Transverse colon (tissue), 4 donors: Measurements from ENCODE around the gene ZNF438. TPM values are rescaled to one million over a fixed set of nuclear protein-coding genes. Genes with fewer than 3 reads are reported as not detected.
"Not testable (repeated sequence)": the region's sequence is repeated elsewhere in the genome, so short reads cannot be mapped to it uniquely, and the experiment has no call there.

Experiments
- DNase-seq: peaks from one replicate; pipeline ENCODE4 v3.0.0-alpha.2; 2019
- H3K27ac ChIP-seq, 4 donors: fragments of 200-600 bp; sonication (generic); 2 replicates each; pipeline ENCODE4 v1.5.1; 2016 to 2018; ENCODE audit warnings: inconsistent platforms in 4 of 4
- H3K27me3 ChIP-seq: fragments of 200-600 bp; sonication (generic); 2 replicates; pipeline ENCODE4 v1.5.1; 2017; ENCODE audit warnings: inconsistent platforms
- H3K36me3 ChIP-seq, 4 donors: fragments of 200-600 bp; sonication (generic); 2 replicates each; pipeline ENCODE4 v1.5.1; 2017 to 2019; ENCODE audit warnings: inconsistent platforms in 4 of 4
- H3K4me1 ChIP-seq, 4 donors: fragments of 200-600 bp; sonication (generic); 2 replicates each; pipeline ENCODE4 v1.5.1; 2017 to 2020; ENCODE audit warnings: inconsistent platforms in 4 of 4
- H3K4me3 ChIP-seq, 4 donors: fragments of 200-600 bp; sonication (generic); 1 replicate in 1 of 4; 2 replicates in 3 of 4; pipeline versions ENCODE4 v1.5.1 to v1.6.1; 2017 to 2019; ENCODE audit warnings: inconsistent platforms in 4 of 4
- H3K9me3 ChIP-seq, 2 donors: fragments of 200-600 bp; sonication (generic); 2 replicates each; pipeline ENCODE4 v1.5.1; 2017 to 2019; ENCODE audit warnings: inconsistent platforms in 2 of 2
- EP300 ChIP-seq: sonication (generic); formaldehyde crosslinking; IDR thresholded peaks from one replicate; pipeline ENCODE4 v1.6.1; 2017; ENCODE audit warnings: antibody characterized with exemption, low read depth
- POLR2A ChIP-seq: fragments of 450-650 bp; IDR thresholded peaks from one replicate; pipeline ENCODE4 v1.6.1; 2016; ENCODE audit warnings: antibody characterized with exemption, mild to moderate bottlenecking, moderate library complexity
- POLR2AphosphoS5 ChIP-seq, 3 donors: sonication (generic); formaldehyde crosslinking; IDR thresholded peaks; one replicate each; pipeline ENCODE4 v1.6.1; 2016; ENCODE audit warnings: antibody characterized with exemption in 3 of 3
- WGBS, 2 donors: methylation state at CpG; one replicate each; pipeline ENCODE4 v1.1.5; 2018; ENCODE audit warnings: low coverage in 1 of 2; 5-methylcytosine and 5-hydroxymethylcytosine counted together
- in situ Hi-C, 4 donors: fragments of 200-750 bp; cut with MboI; loops; one replicate each; pipeline versions ENCODE4 v1.15.0 to v1.15.1; 2017; ENCODE audit warnings: low sequenced_read_pairs in 3 of 4, low pct_ligation_motif_present in 1 of 4, low pct_unique_long_range_greater_than_20kb in 1 of 4
- intact Hi-C: fragments of 100-400 bp; cut with DNase I; formaldehyde crosslinking; loops from one replicate; pipeline ENCODE4 v1.15.1; 2023; ENCODE audit warnings: low total_unique reads
- total RNA-seq, 4 donors: library from RNA; depleted of rRNA; stranded (reverse); fragments of >200 nt; gene quantifications; one replicate each; pipeline ENCODE4 v1.1.0, GENCODE V29; 2016
- TF ChIP-seq, protein P1 (sequence below), 5 experiments: fragments of 200-600 bp in 3 of 5; fragments of 450-650 bp in 2 of 5; sonication (generic) in 3 of 5; IDR thresholded peaks; 1 replicate in 2 of 5; 2 replicates in 3 of 5; pipeline ENCODE4 v1.5.1; 2016 to 2017; ENCODE audit warnings: antibody characterized with exemption in 5 of 5, inconsistent platforms in 3 of 5, mild to moderate bottlenecking in 2 of 5, moderate library complexity in 1 of 5

The ZNF438 gene
- total RNA-seq, 4 donors from 2014 or later = 4.4 to 7.4 (median 6.4) TPM

DNA sequence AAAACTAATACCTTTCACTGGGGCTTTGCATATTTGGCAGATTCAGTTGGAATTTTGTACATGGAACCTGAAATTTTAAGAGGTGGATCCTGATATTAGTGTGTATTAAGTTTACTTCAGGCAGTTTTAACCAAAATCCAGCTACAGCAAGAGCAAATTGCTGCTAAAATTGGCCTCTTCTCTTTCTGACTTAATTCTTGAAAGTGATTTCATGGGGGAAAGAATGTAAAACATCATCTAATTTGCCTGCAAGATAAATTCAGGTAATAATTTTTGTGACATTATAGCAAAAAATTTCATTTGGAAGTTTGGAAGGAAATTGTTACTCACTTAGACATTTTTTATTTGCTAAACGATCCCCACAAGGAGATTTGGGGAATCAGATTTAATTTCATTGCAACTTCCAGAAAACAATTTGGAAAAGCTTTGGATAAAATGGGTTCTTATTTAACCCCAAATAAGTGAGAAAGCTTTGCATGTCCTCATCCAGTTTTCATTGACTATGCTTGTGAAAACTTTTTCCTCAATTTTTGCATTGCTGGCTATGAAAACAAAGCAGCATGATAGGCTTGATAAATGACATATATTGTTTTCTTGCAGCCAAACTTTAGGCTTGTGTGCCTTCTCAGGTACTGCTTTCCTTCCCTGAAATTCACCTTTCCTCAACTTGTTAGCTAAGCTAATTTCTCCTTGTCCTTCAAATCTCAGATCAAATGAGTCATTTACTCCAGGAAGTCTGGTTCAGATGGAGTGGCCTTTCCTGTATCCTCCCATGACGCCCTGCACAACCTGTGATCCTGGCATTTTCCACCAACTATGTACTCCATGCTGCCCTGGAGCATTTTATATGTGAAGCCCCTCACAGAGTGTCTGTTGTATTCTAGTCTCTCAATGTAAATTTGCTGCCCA is 27.4 kb upstream of the ZNF438 start:
- TF ChIP-seq POLR2A = no peak
- no peak for TF ChIP-seq EP300
- TF ChIP-seq, protein P1, sequence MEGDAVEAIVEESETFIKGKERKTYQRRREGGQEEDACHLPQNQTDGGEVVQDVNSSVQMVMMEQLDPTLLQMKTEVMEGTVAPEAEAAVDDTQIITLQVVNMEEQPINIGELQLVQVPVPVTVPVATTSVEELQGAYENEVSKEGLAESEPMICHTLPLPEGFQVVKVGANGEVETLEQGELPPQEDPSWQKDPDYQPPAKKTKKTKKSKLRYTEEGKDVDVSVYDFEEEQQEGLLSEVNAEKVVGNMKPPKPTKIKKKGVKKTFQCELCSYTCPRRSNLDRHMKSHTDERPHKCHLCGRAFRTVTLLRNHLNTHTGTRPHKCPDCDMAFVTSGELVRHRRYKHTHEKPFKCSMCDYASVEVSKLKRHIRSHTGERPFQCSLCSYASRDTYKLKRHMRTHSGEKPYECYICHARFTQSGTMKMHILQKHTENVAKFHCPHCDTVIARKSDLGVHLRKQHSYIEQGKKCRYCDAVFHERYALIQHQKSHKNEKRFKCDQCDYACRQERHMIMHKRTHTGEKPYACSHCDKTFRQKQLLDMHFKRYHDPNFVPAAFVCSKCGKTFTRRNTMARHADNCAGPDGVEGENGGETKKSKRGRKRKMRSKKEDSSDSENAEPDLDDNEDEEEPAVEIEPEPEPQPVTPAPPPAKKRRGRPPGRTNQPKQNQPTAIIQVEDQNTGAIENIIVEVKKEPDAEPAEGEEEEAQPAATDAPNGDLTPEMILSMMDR (IDR thresholded peaks at IDR 0.05) = no peak
- TF ChIP-seq POLR2AphosphoS5 (IDR thresholded peaks at IDR 0.05) = no peak
- in situ Hi-C loops = no loop called here
- 52 to 65% methylated on average over 2 of the region's 2 CpGs for WGBS, 2 donors

DNA sequence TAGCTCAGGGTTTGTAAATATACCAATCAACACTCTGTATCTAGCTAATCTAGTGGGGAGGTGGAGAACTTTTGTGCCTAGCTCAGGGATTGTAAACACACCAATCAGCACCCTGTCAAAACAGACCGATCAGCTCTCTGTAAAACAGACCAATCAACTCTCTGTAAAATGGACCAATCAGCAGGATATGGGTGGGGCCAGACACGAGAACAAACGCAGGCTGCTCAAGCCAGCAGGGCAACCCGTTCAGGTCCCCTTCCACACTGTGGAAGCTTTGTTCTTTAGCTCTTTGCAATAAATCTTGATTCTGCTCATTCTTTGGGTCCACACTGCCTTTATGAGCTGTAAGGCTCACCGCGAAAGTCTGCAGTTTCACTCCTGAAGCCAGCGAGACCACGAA is 25.0 kb upstream of the ZNF438 start:
- H3K36me3 ChIP-seq, H3K27me3 ChIP-seq, intact Hi-C loops, H3K4me1 ChIP-seq, H3K9me3 ChIP-seq, H3K4me3 ChIP-seq, DNase-seq, H3K27ac ChIP-seq, in situ Hi-C loops: not testable (repeated sequence)
- 71% methylated on average over 8 of the region's 8 CpGs; no CpG with 5 or more reads in 1 of the 2 donors for WGBS, 2 donors

More for the DNA sequence above, 27.4 kb upstream of the ZNF438 start:
- H3K27me3 ChIP-seq = no peaks in the 10 kb centered on the region
- H3K9me3 ChIP-seq = no peaks in the 10 kb centered on the region
- no peaks in the 10 kb centered on the region for H3K36me3 ChIP-seq
- DNase-seq = no peak
- no peak overlapping the region for H3K4me3 ChIP-seq
- intact Hi-C loops = no loop called here
- peaks cover 0 to 2% (median 0%) of the 10 kb centered on the region in 4 donors for H3K4me1 ChIP-seq
- no peak overlapping the region for H3K27ac ChIP-seq

DNA sequence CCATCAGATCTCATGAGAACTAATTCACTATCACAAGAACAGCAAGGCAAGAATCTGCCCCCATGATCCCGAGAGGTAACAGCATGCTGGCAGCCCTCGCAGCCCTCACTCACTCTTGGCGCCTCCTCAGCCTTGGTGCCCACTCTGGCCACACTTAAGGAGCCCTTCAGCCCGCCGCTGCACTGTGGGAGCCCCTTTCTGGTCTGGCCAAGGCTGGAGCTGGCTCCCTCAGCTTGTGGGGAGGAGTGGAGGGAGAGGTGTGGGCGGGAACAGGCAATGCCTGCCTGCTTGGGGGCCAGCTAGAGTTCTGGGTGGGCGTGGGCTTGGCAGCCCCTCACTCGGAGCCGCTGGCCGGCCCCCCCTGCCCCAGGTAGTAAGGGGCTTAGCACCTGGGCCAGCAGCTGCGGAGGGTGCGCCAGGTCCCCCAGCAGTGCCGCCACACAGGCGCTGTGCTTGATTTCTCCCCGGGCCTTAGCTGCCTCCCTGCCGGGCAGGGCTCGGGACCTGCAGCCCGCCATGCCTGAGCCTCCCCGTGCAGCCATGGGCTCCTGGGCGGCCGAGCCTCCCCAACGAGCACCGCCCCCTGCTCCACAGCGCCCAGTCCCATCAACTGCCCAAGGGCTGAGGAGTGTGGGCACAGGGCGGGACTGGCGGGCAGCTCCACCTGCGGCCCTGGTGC is 24.0 kb upstream of the ZNF438 start:
- TF ChIP-seq POLR2A (no peak), POLR2AphosphoS5 (IDR thresholded peaks at IDR 0.05) (no peak), EP300 (no peak)
- no peaks in the 10 kb centered on the region for H3K9me3 ChIP-seq
- in situ Hi-C loops = no loop called here
- no peaks in the 10 kb centered on the region for H3K4me1 ChIP-seq
- H3K27me3 ChIP-seq = no peaks in the 10 kb centered on the region
- intact Hi-C loops = no loop called here
- no peak for DNase-seq
- no peak overlapping the region for H3K27ac ChIP-seq
- WGBS, 2 donors = 91 to 100% methylated on average over 1 to 24 of the region's 27 CpGs
- H3K36me3 ChIP-seq = no peaks in the 10 kb centered on the region
- no peak overlapping the region for H3K4me3 ChIP-seq

DNA sequence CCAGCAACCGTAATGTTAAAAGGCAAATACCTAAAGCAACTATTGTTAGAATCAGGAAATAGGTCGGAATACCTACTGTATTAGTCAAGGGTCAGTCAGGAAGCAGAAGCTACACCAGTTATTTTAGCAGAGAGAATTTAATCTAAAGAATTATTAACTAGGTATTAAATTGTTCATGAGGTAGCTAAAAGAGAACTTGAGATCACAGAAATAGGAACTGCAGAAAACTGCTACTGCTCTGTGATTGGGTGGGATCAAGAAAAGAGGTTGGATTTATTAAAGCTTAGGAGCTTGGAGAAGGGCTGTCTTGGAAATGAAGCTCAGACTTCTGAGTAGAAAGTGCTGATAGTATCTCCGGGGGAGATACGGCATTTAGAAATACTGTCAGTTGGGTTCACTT is 20.0 kb upstream of the ZNF438 start:
- in situ Hi-C loops = no loop called here
- Histone ChIP-seq H3K4me1 (no peaks in the 10 kb centered on the region), H3K27ac (no peak overlapping the region), H3K36me3 (no peaks in the 10 kb centered on the region), H3K27me3 (no peaks in the 10 kb centered on the region), H3K9me3 (no peaks in the 10 kb centered on the region), H3K4me3 (no peak overlapping the region)
- TF ChIP-seq, protein P1 (IDR thresholded peaks at IDR 0.05) = no peak
- TF ChIP-seq EP300 = no peak
- TF ChIP-seq POLR2A = no peak
- no peak for TF ChIP-seq POLR2AphosphoS5 (IDR thresholded peaks at IDR 0.05)
- no peak for DNase-seq
- intact Hi-C loops = no loop called here
- 81 to 82% methylated on average over 4 of the region's 4 CpGs for WGBS, 2 donors

DNA sequence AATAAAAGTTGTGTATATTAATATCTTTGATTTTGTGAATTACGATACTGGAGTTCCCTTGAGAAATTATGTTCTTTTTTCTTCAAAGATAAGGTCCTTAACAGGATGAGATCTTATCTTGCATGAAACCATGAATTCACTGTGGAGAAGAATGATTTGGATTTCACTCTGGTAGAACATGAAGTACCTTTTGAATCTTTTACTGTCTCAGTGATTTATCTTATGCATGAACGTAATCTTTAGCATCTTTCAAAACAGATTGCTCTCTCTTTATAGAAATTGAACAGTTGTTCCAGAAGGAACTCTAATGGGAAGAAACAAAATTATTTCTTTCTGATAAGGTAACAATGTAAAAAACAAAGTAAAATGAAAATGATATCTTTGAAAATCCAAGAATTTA is 11.0 kb upstream of the ZNF438 start:
- H3K4me1 ChIP-seq = no peaks in the 10 kb centered on the region
- intact Hi-C loops (no loop called here), in situ Hi-C loops (loop anchor here in 2 of 4 donors (25.0 kb wide), 1 partner anchor 255 kb away; no protein-coding TSS in a partner anchor)
- no peaks in the 10 kb centered on the region for H3K9me3 ChIP-seq
- H3K27ac ChIP-seq = no peak overlapping the region
- WGBS, 2 donors = 83 to 87% methylated on average over 2 of the region's 2 CpGs
- no peaks in the 10 kb centered on the region for H3K27me3 ChIP-seq
- TF ChIP-seq, protein P1 (IDR thresholded peaks at IDR 0.05) = no peak
- TF ChIP-seq POLR2AphosphoS5 (IDR thresholded peaks at IDR 0.05) (no peak), EP300 (no peak), POLR2A (no peak)
- no peak overlapping the region for H3K4me3 ChIP-seq
- H3K36me3 ChIP-seq = no peaks in the 10 kb centered on the region
- no peak for DNase-seq
